ENCODE data around the gene ADPGK. TPM values are rescaled to one million over a fixed set of nuclear protein-coding genes. Genes with fewer than 3 reads are reported as not detected.
"Not testable (repeated sequence)": the region's sequence is repeated elsewhere in the genome, so short reads cannot be mapped to it uniquely, and the experiment has no call there.

ADPGK gene
- total and polyA plus RNA-seq, 5 experiments from 2014 or later = 70.7 to 110 (median 74.7) TPM

DNA sequence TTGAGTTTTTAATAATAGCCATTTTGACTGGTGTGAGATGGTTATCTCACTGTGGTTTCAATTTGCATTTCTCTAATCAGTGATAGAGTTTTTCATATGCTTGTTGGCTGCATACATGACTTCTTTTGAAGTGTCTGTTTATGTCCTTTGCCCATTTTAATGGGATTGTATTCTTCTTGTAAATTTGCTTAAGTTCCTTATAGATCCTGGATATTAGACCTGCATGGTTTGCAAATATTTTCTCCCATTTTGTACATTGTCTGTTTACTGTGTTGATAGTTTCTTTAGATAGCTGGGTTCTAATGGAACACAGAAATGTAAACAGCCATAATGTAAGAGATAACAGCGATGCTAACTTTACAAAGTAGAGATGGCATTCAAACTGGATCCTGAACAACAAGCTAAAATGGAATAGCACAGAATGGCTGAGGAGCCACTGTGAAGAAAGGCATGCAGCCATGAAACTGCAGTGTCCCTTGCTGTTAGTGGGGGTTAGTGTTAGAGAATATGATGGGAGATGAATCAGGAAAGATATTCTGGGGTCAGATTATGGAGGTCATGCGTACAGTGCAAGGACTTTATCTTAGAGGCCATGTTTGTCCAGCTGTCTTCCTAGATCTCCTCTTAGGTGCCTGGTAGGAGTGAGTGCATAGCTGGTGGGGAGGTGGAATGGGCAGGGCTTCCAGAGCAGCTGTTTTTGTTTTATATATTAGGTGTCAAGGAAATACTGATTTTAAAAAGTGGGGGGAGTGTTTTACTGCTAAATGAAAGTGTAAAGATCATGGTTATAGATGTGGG is 49.4 kb downstream of the ADPGK start:
- Mint-ChIP-seq H3K4me3 (no peak overlapping the region), H3K4me1 (peaks cover 5 to 11% (median 9%) of the 10 kb centered on the region in 4 donors), H3K27ac (peak overlapping the region in 6 of 10 donors; percentile 3 to 86 (median 22)), H3K9me3 (no peaks in the 10 kb centered on the region), H3K36me3 (peaks cover 10 to 75% (median 34%) of the 10 kb centered on the region in 3 donors), H3K27me3 (no peaks in the 10 kb centered on the region)
- POLR2A ChIA-PET = no interaction called here
- no peak for ATAC-seq
- DNase-seq = no peak

DNA sequence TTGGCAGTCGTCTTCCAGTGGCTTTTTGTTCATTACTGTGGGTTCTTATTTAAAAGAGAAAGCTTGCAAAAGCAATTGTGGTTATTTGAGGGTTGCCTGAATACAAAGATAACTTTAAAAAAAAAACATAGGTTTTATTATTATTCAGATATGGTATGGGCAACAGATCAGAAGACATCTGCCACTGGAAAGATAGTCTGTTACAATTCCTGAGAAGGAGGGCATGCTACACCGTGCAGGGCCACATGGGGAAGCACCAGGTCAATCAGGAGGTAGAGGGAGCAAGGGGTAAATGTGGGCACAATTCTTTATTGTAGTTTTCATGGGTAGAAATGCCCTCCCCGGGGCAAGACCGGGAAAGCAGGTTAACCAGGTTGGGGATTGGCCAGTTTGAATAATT is 51.0 kb downstream of the ADPGK start:
- H3K4me3 Mint-ChIP-seq = no peak overlapping the region
- no peaks in the 10 kb centered on the region for H3K27me3 Mint-ChIP-seq
- no peaks in the 10 kb centered on the region for H3K9me3 Mint-ChIP-seq
- POLR2A ChIA-PET = no interaction called here
- peak overlapping the region in 2 of 10 donors; percentile 12 to 69 for H3K27ac Mint-ChIP-seq
- peaks cover 10 to 75% (median 34%) of the 10 kb centered on the region in 3 donors for H3K36me3 Mint-ChIP-seq
- H3K4me1 Mint-ChIP-seq = peaks cover 0 to 7% (median 2%) of the 10 kb centered on the region in 4 donors
- DNase-seq = no peak
- ATAC-seq = no peak

DNA sequence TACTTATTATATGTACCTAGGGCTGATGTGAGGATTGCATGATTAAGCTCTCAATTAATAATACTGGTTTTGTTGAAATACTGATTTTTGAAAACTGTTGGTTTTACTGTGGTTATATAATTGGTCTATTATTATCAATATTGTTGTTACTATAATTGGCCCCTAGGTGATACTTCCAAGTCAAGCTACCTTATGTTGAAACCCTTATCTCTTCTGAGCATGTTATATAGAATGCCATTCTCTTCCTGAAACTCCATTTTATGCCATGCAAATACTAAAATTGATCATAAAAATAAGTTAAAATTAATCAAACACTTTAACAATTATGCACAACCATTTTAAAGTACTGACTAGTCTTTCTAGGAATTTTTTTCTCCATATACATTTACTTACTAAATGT is 51.5 kb downstream of the ADPGK start:
- peaks cover 0 to 10% (median 2%) of the 10 kb centered on the region in 4 donors for H3K4me1 Mint-ChIP-seq
- no peak for DNase-seq
- ATAC-seq = no peak
- H3K27ac Mint-ChIP-seq = no peak overlapping the region
- POLR2A ChIA-PET = no interaction called here
- H3K9me3 Mint-ChIP-seq = no peaks in the 10 kb centered on the region
- no peaks in the 10 kb centered on the region for H3K27me3 Mint-ChIP-seq
- H3K4me3 Mint-ChIP-seq = no peak overlapping the region
- H3K36me3 Mint-ChIP-seq = peaks cover 10 to 74% (median 30%) of the 10 kb centered on the region in 3 donors

DNA sequence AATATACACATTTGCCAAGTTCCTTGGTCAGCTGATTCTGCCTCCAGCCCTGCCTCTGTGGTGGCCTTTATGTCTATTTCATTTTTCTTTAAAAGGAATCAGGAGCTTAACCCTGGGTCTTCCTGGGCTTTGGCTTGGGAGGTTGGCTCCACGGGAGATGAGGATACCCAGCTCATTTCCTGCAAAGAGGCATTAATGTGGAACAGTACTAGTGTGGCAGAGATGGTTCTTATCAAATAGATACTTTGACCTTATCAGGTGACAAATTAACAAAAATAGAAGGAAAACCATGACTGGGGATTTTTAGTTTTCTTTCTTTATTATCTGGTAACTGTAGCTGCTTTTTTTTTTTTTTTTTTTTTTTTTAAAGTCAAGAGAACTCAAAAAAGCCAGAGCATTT is 54.7 kb downstream of the ADPGK start:
- DNase-seq (no peak), ATAC-seq (no peak)
- no peaks in the 10 kb centered on the region for H3K9me3 Mint-ChIP-seq
- H3K4me3 Mint-ChIP-seq = no peak overlapping the region
- POLR2A ChIA-PET = no interaction called here
- H3K27me3 Mint-ChIP-seq = no peaks in the 10 kb centered on the region
- H3K27ac Mint-ChIP-seq = no peak overlapping the region
- H3K4me1 Mint-ChIP-seq = peaks cover 0 to 9% (median 2%) of the 10 kb centered on the region in 4 donors
- peaks cover 5 to 68% (median 11%) of the 10 kb centered on the region in 3 donors for H3K36me3 Mint-ChIP-seq

DNA sequence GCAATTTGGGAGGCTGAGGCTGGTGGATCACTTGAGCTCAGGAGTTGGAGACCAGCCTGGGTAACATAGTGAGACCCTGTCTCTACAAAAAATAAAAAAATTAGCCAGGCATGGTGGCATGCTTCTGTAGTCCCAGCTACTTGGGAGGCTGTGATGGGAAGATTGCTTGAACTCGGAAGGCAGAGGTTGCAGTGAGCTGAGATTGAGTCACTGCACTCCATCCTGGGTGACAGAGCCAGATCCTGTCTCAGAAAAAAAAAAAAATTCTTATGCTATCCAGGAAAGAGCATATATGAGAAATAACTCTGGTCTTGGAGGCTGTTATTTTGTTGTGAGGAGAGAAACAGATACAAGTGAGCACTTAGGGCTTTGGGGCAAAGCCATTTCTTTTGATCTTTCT is 55.3 kb downstream of the ADPGK start:
- ATAC-seq, H3K27me3 Mint-ChIP-seq, H3K9me3 Mint-ChIP-seq, H3K4me1 Mint-ChIP-seq, H3K27ac Mint-ChIP-seq, POLR2A ChIA-PET, H3K4me3 Mint-ChIP-seq, DNase-seq: not testable (repeated sequence)
- peaks cover 5 to 69% (median 11%) of the 10 kb centered on the region in 3 donors for H3K36me3 Mint-ChIP-seq

DNA sequence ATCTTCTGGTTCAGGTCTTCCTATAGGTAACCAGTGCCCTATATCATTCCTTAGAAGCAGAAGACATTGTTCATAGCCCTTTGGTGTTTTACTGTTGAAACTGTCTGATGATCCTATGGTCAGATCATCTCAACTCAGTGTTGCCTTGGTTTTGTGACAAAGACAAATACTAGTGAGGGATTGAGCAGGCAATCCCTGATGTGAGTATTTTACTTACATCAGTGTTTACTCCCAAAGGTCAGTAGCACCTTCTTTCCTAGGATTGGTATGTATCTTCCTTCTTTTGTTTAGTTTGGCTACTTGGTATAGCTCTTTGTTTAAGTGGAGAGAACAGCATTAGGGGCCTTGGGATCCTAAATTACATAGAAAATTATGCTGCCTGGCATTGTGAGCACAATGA is 56.4 kb downstream of the ADPGK start:
- ATAC-seq (no peak), DNase-seq (no peak)
- Mint-ChIP-seq H3K27ac (peak overlapping the region in 1 of 10 donors; percentile 61), H3K4me3 (no peak overlapping the region), H3K27me3 (no peaks in the 10 kb centered on the region), H3K4me1 (peaks cover 0 to 7% (median under 1%) of the 10 kb centered on the region in 4 donors), H3K9me3 (no peaks in the 10 kb centered on the region), H3K36me3 (peaks cover 5 to 61% (median 11%) of the 10 kb centered on the region in 3 donors)
- POLR2A ChIA-PET = no interaction called here

DNA sequence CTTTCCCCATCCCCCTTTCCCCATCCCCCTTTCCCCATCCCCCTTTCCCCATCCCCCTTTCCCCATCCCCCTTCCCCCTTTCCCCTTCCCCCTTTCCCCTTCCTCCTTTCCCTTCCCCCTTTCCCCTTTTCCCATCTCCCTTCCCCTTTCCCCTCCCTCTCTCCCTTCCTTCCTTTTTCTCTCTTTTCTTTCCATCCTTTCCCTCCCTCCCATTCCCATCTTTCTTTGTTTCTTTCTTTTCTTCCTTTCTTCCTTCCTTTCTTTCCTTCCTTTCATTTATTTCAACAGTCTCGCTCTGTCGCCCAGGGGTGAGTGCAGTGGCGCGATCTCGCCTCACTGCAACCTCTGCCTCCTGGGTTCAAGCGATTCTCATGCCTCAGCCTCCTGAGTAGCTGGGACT is 57.7 kb downstream of the ADPGK start:
- ATAC-seq, H3K9me3 Mint-ChIP-seq, H3K4me1 Mint-ChIP-seq, DNase-seq, H3K4me3 Mint-ChIP-seq, H3K27me3 Mint-ChIP-seq, POLR2A ChIA-PET: not testable (repeated sequence)
- H3K27ac Mint-ChIP-seq = peak overlapping the region in 1 of 10 donors; percentile 40
- peaks cover 0 to 50% (median 2%) of the 10 kb centered on the region in 3 donors for H3K36me3 Mint-ChIP-seq

DNA sequence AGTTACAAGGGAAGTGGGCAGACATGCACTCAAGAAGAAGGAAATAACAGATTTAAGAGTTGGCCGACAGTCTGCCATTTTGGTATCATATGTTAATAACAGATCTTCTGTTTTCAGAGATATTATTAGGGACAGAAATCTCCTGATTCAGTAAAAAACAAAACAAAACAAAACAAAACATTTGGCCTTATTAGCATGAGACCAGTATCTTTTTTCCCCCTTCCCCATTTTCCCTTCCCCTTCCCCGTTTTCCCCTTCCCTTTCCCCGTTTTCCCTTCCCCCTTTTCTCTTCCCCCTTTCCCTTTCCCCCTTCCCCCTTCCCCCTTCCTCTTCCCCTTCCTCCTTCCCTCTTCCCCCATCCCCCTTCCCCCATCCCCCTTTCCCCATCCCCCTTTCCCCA is 58.1 kb downstream of the ADPGK start:
- ATAC-seq = no peak
- peaks cover 0 to 9% (median 0%) of the 10 kb centered on the region in 4 donors for H3K4me1 Mint-ChIP-seq
- no peaks in the 10 kb centered on the region for H3K9me3 Mint-ChIP-seq
- no peak for DNase-seq
- POLR2A ChIA-PET = no interaction called here
- no peak overlapping the region for H3K27ac Mint-ChIP-seq
- no peaks in the 10 kb centered on the region for H3K27me3 Mint-ChIP-seq
- H3K36me3 Mint-ChIP-seq = peaks cover 0 to 46% (median 2%) of the 10 kb centered on the region in 3 donors
- no peak overlapping the region for H3K4me3 Mint-ChIP-seq

DNA sequence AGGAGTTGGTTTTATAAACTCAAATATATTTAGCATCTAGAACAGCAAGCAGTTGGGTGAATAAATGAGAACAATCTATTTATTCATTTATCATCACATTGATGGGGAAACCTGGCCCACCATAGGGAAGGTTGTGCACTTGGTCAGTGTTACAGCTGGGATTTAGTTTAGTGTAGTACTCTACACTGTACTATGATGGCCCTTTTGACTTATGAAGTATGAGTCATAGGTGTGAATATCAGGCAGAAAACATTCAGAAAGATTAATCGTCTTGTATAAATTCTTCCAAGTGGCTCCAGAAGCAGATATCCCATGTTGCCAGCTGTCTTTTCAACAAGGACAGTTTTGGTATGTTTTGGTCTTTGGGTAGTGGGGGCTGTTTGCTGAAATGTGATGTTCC is 59.5 kb downstream of the ADPGK start:
- H3K4me1 Mint-ChIP-seq = peaks cover 0 to 9% (median 0%) of the 10 kb centered on the region in 4 donors
- H3K27me3 Mint-ChIP-seq = no peaks in the 10 kb centered on the region
- peaks cover 0 to 43% (median 2%) of the 10 kb centered on the region in 3 donors for H3K36me3 Mint-ChIP-seq
- no peaks in the 10 kb centered on the region for H3K9me3 Mint-ChIP-seq
- ATAC-seq = no peak
- no peak for DNase-seq
- POLR2A ChIA-PET = no interaction called here
- H3K27ac Mint-ChIP-seq = no peak overlapping the region
- no peak overlapping the region for H3K4me3 Mint-ChIP-seq

DNA sequence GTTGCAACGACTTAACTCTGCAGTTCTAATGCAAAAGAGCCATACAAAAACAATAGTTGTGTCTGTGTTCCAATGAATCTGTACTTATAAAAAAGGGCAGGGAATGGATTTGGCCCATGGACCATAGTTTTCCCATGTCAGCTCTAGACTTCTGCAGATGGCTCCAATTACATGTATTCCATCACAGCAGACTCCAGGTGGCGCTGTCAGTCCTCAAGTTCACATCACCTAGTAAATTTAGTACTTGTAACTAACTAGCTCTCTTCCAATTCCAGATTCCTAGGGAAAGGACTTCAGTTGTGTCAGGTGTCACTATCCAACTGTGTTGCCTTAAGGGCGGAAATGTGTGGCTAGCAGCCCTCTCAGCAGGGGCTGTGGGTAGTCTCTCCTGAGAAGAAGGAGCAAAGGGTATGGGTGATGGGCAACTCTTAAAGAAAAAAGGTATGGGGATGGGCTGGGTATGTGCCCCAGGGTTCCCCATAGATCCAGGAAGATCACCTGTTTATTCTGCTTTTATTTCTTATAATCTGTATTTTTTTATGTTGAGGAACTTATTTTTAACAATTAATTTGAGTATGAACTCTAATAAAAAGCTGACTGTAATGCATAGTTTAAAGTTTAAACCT is 61.4 kb downstream of the ADPGK start:
- Mint-ChIP-seq H3K36me3 (peaks cover 2 to 45% (median 9%) of the 10 kb centered on the region in 3 donors), H3K27ac (peak overlapping the region in 1 of 10 donors; percentile 28)

DNA sequence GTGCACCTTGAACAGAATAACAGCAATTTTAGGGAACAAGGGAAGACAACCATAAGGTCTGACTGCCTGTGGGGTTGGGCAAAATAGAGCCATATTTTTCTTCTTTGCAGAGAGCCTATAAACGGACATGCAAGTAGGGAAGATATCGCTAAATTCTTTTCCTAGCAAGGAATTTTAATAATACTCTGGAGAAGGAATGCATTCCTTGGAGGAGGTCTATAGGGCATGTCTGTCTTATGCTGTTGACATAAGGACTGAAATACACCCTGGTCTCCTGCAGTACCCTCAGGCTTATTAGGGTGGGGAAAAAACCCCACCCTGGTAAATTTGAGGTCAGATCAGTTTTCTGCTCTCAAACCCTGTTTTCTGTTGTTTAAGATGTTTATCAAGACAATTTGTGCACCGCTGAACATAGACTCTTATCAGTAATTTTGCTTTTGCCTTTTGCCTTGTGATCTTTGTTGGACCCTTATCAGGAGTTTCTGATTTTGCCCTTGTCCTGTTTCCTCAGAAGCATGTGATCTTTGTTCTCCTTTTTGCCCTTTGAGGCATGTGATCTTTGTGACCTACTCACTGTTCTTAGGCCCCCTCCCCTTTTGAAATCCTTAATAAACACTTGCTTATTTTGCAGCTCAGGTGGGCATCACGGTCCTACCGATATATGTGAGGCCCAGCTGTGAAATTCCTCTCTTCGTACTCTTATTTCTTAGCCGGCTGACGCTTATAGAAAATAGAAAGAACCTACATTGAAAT is 74.8 kb downstream of the ADPGK start:
- not testable (repeated sequence) for ATAC-seq
- H3K27ac Mint-ChIP-seq = peak overlapping the region in 1 of 10 donors; percentile 42

More for the DNA sequence above, 61.4 kb downstream of the ADPGK start:
- H3K4me3 Mint-ChIP-seq = no peak overlapping the region
- ATAC-seq = peak in 1 of 2 donors; percentile 33
- peaks cover 0 to 6% (median 0%) of the 10 kb centered on the region in 4 donors for H3K4me1 Mint-ChIP-seq
- DNase-seq = peak; percentile 23 to 75 (median 54)
- H3K27me3 Mint-ChIP-seq = no peaks in the 10 kb centered on the region
- POLR2A ChIA-PET = no interaction called here
- H3K9me3 Mint-ChIP-seq = no peaks in the 10 kb centered on the region

DNA sequence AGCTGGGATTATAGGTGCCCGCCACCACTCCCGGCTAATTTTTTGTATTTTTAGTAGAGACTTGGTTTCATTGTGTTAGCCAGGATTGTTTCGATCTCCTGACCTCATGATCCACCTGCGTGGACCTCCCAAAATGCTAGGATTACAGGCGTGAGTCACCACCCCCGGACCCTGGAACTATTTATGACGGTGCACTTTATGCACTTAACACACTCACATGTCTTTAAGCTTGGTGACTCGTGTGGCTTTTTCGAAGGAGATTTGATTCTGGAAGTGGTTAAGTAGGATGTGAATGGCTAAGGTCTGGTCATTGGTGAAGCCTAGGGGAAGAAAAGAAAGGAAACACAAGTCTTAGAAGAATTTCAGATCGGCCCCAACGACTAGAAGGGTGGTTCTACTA is 77.3 kb downstream of the ADPGK start:
- Mint-ChIP-seq H3K4me1 (peaks cover 3 to 6% (median 6%) of the 10 kb centered on the region in 4 donors), H3K4me3 (no peak overlapping the region), H3K9me3 (no peaks in the 10 kb centered on the region), H3K27ac (no peak overlapping the region), H3K27me3 (no peaks in the 10 kb centered on the region), H3K36me3 (peaks cover 0 to 21% (median 9%) of the 10 kb centered on the region in 3 donors)
- no peak for DNase-seq
- POLR2A ChIA-PET = no interaction called here
- no peak for ATAC-seq

More for the DNA sequence above, 74.8 kb downstream of the ADPGK start:
- H3K27me3 Mint-ChIP-seq, H3K9me3 Mint-ChIP-seq, H3K4me3 Mint-ChIP-seq, H3K4me1 Mint-ChIP-seq, DNase-seq, POLR2A ChIA-PET: not testable (repeated sequence)
- H3K36me3 Mint-ChIP-seq = peaks cover 0 to 40% (median 18%) of the 10 kb centered on the region in 3 donors
